IPS DF 4.7 (cell line): ENCODE results near the gene OR2V2.
"Not testable (repeated sequence)": the region's sequence is repeated elsewhere in the genome, so short reads cannot be mapped to it uniquely, and the experiment has no call there.

Source experiments
- DNase-seq: peaks from one replicate; pipeline ENCODE4 v3.0.0-alpha.2; 2013; ENCODE audit warnings: low spot score; ENCODE audit errors: extremely low read depth

The OR2V2 gene

DNA sequence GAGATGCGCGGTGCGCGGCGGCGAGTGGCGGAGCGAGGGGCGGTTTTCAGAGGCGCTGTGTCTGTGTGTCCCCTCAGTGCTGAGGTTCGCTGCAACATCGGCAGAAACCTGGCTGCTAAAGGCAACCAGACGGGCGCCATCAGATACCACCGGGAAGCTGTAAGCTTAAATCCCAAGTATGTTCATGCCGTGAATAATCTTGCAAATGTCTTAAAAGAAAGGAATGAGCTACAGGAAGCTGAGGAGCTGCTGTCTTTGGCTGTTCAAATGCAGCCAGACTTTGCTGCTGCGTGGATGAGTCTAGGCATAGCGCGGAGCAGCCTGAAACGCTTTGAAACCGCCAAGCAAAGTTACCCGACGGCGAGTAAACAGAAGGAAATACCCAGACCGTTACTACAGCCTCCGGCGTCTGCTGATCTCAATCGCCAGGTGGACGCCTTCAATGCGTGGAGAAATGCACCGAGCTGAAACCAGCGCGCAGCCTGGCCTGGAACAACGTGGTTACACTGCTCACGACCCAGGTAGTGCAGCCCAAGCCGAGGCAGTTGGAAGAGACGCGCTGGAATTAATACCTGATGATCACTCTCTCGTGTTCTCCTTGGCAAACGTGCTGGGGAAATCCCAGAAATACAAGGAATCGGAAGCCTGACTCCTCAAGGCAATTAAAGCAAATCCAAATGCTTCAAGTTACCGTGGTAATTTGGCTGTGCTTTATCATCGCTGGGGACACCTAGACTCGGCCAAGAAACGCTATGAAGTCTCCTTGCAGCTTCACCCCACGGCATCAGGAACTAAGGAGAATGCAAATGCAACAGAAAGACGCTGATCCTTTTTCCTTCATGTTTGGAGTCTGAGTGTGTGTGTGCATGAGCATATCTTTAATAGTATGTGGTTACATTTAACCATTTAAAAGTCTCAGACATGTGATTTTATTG is 32.3 kb upstream of the OR2V2 start:
- no peak for DNase-seq

DNA sequence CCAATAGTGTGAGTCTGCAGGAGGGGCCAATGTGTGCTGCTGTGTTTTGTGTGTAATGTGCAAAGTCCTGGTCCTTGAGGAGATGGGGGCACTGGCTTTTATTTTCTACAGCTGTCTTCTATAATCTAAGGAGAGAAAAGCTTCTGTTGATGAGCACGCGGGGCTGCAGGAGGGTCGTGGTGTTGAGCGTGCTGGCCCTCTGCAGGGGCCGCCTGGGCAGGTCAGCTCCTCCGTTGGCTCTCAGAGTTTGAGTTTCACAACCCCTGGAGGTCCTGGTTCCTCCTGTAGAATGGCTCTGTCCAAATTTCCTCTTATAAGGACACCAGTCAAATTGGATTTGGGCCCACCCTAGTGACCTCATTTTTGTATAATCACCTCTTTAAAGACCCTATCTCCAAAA is 29.0 kb upstream of the OR2V2 start:
- DNase-seq = no peak

DNA sequence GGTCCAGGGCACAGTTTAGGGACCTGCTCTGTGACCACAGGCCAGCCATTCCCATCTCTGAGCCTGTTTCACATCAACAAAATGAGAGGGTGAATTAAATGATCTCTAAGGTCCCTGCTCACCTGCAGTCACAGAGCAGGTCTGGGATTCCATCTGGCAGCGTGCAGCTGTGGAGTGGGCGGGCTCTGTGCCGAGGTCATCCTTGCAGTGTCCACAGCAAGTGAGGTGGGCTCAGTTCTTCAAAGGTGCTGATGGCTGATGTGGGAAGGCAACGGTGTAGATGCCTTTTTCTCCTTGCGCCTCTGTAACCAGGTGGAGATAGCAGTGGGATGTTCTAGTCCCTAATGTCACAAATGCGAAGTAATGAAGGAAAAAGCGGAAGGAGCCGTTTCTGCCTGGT is 28.3 kb upstream of the OR2V2 start:
- DNase-seq = no peak

DNA sequence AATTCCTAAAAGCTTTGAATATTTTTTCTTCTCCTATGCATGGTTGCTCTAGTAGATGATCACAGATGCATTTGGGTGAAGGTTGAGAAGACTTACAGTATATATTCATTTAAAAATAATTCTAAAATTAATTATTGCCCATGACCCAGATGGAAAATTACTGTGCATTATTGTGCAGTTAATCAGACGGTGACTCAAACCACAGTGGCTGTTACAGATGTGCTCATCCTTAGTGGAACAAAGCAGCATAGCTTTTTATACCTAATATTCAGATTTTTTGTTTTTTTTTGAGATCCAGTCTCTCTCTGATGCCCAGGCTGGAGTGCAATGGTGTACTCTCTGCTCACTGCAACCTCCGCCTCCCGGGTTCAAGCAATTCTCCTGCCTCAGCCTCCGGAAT is 27.1 kb upstream of the OR2V2 start:
- DNase-seq = no peak

DNA sequence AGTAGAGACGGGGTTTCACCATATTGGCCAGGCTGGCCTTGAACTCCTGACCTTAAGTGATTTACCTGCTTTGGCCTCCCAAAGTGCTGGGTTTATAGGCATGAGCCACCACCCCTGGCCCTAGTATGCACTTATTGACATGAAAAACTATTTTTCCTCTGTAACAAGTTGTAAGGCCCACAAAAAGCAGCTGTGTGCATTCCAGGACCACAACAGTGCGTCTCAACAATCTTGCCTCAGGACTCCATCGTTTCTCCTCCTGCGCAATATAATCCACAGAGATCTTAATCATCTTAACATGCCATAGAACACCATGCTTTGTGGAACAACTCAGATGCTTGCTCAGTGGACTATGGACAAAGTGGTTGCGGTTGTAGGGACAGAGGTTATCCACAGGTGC is 26.6 kb upstream of the OR2V2 start:
- DNase-seq = no peak

DNA sequence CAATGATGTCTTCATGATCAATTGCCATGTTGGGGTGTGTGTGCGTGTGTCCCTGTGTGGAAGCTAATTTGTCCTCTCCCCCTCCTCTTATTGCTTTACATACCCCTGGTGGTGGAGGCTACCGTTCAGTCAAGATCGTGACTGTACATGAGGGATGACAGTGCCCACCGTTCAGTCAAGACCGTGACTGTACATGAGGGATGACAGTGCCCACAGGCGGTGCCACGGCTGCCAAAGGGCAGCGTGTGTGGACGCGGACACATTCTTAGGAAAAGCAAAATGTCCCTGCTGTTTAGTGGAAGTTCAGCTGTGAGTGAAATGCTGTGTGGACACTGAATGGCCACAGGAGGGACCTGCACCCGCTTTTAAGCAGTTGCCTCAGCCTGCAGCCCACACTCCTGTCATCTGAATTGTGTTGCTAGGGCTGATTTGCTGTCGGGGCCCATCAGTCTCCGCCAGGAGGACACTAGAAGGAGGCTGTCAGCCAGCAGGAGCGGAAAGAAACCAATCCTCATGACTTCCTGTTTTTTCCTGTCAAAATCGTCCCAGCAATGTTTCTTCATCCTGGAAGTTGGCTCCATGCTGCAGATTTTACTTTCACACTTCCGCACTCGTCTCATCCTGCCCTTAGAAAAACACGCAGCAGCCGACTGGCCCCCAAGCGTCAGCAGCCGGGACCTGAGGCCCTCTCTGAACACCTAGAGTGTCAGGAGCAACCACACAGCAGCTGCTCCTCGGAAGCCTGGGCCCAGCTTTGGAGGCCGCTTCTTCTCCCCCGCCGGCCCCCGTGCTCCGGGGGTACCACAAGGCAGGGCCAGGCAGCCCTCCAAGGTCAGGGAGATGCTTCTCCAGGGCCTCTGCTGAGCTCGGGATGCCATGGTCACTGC is 25.5 kb upstream of the OR2V2 start:
- no peak for DNase-seq

DNA sequence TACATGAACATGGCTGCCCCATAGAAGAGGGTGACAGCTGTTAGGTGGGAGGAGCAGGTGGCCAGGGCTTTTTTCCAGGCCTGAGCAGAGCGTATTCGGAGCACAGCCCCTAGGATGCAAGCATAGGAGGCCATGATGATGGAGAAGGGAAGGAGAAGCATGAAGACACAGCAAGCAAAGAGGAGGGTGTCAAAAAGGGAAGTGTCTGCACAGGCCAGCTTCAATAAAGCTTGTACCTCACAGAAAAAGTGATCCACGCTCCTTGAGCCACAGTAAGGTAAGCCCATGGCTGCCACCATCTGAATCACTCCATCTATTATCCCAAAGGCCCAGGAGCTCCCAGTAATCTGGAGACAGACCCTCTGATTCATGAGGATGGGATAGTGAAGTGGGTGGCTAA is 22.9 kb upstream of the OR2V2 start:
- DNase-seq = no peak

DNA sequence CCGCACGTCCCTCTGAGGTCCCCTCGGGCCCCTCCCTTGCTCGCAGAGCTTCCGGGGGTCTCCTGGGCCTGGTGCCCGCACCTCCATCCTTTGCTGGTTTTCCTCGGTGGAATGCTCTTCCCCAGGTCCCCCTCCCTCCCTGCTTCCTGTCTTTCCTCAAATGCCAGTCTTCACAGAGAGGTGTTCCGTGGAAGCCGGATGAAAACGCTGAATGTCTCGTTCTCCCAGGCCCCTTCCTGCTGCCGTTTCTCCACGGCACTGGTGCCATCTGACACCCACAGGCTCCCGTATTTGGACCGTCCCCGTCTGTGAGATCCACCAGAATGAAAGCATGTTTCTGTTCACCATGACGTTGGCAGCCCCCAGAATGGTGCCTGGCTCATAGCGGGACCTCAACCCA is 20.5 kb upstream of the OR2V2 start:
- DNase-seq = no peak

DNA sequence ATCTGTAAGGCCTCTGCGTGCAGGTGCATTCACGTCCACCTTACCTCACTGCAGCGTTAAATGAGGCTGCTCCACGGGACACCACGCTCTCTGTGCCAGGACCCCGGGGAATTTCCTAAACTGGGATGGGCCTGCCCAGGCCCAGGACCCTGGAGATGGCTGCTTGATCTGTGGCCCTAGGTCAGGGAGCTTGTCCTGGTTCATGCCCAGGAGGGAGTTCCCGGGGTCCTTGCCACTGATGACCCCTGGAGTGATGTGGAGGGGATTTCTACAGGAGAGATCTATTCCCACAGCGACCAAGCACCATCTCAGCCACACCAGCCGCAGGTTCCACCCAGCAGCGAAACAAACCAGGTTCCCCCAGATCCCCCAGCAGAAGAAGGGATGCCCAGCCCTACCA is 19.9 kb upstream of the OR2V2 start:
- DNase-seq = no peak

DNA sequence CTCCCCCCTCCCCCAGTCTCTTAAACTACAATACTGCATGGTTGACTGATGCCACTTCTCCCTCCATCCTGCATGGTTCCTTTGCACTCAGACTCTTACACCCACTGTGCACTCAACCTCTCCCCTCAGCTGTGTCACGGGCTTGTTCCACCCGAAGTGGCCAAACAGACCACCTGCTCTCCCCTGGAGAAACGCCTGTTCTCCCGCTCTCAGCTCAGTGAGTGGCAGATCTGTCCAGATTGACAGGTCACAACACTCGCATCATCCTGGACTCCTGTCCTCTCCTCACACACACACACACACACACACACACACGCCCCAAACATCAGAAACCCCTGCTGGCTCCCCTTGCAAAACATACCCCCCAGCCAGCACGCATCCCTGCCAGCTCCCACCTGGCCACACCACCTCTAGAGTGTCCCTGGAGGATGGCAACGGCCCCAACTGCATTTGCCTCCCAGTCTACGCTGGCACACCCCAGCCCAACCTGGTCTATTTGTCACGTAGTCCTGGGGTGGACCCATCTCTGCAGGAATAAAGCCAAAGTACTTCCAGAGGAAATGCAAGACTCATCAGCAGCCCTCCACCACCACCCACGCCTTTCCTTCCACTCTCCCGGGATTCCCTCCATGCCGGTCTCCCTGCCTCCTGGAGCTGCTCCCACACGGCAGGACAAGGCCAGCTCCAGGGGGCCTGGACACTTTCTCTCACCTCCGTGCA is 19.3 kb upstream of the OR2V2 start:
- no peak for DNase-seq

DNA sequence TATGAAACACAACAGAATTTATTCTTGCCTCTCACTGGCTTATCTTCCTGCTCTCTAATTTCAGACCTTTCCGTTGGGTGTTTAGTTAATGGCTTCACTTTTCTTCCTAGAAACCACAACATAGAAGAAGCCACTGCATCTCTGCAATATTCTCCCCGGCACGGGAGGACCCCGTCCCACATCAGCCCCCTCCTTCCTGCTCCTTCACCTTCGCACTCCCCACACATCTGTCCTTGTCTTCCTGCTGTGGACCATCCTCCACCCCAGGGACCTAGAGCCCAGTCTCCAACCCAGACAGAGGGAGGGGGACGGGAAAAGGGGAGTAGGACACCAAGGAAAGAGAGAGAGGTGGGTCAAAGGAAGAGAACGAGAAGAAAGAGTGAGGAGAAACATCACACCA is 17.8 kb upstream of the OR2V2 start:
- no peak for DNase-seq

DNA sequence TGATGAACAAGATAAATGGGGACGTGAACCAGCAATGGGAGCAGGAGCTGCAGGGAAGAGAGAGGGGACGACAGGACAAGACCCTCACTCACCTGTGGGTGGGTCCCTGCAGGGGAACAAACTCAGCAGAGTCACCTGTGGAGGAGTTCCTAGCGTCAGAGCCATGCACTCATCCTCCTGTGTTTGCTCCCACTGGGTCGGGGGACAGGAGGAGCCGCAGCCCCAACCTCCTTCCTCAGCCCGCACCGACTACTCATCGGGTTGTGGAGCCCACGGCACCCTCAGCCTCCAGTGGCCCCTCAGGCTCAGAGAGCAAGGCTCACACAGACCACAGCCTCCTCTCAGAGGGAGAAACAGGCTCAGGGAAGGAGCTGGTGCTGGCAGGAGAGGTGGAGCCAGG is 17.3 kb upstream of the OR2V2 start:
- not testable (repeated sequence) for DNase-seq

DNA sequence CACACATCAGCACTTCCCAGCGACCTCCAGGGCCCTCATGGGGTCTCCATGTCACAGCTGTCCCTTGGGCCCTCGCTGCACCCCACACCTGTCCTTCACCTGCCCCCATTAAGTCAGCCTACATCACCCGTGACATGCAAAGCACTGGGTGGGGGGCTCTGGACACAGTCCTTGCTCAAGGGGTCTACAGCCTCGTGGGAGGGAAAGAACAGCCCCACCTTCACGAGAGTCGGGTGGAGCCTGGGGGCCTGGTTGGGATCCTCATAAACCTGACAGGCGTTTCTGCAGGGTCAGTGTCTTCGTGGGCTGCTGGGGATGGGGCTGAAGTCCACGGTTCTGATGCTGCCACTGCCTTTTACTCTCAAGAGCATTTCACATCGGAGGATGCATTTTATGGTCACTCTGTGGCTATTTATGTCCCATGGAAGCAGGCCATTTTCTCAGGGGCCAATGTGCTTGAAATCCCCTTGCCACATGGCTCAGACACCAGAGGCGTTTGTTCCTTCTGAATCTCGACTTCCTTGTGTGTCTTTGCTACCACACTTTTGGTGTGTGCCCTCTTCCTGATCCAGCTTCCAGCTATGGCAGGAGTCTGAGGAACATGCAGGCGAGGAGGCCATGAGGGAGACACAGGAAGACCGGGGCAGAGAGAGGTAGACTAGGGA is 16.4 kb upstream of the OR2V2 start, which contains the start of gene OR2V1:
TSS of gene OR2V1 (minus strand) at position 338 of the 665 bp plus-strand sequence. CDS start 5,865 bp downstream, outside the sequence.
- no peak for DNase-seq

DNA sequence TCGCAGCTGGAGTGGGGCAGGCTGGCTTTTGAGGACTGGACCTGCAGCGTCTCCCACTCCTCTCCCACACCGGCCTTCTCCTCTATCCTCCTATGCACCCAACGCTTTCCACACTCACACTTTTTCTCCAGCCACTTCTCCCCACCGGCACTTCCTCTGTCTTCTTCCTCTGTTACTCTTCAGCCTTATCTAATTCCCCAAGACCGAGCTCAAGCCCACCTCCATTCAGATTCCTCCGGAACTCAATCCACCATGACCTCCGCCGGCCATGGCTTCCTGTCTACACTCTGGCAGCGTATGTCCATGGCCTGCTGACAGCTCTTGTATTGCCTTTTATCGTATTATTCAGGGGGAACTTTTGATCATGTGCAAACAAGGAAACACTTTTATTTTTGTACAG is 15.9 kb upstream of the OR2V2 start:
- DNase-seq = no peak

DNA sequence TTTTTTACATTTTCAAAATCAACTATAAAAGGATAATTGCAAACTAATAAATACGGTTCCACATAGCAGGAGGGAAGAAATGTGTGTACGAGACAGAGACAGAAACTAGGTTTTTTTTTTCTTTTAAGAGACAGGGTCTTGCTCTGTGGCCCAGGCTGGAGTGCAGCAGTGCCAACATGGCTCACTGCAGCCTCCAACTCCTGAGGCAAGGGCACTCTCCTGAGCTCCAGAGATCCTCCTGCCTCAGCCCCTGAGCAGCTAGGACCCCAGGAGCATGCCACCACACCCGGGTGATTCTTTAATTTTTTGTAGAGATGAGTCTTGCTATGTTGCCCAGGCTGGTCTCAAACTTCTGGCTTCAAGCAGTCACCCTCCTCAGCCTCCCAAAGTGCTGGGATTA is 14.3 kb upstream of the OR2V2 start:
- DNase-seq = no peak

DNA sequence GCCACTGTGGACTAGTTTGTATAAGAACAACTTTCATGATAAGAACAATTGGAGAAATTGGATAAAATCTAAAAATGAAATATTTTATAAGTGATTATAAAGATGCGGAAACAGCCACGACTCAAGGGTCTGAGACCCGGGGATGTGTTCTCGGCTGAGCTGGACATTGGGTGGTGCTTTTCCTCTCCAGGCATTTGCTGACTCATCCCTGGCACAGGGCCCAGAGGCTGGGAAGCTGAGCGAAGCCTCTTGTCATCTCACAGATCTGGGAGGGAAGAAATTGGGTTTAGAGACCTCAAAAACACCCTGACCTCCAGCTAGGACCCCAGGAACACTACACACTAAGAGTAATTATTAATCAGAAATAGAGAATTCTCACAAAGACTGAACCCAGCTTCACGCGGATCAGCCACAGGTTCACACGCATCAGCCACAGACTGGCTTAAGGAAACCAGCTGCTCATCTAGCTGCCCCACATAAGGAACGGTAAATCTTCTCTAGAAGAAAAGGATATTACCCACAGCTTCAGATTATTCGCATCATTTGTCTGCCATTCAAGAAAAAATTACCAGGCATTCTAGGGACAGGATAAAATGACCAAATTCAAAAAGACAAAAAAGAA is 13.7 kb upstream of the OR2V2 start:
- DNase-seq = no peak

DNA sequence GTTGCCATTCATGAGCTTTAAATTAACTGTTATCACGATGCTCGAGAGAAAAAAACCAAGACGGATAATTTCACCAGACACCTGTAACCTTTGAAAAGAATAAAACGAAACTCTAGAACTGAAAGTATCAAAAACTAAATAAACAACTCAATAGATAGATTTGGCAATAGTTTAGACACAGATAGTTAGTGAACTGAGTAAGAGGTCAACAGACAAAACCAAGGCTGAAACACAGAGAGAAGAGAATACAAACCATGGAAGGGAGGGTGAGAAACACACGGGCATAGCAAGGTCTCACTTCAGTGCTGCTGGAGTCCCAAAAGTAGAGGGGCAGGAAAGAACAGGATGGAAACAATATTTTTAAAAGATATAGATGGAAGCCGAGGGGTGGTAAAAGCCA is 13.1 kb upstream of the OR2V2 start:
- no peak for DNase-seq

DNA sequence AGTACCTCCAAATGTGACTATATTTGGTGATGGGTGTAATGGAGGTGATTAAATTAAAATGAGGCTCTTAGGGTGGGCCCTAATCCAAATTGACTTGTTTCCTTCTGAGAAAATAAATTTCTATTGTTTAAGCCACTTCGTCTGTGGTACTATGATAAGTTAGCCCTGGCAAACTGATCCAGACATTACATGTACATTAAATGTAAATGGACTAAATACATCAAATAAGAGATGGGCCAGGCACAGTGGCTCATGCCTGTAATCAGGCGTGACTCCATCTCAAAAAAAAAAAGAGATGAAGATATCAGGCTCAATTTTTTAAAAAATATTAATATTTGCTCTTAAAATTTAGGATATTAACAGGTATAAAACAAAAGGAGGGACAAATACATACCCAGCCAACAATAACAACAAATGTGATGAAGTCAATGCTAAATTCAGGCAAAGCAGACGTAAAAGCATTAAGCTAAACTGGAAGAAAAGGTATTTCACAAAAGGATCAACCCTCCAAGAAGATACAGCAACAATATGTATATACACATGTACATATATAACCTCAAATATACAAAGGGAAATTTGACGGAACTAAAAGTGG is 10.9 kb upstream of the OR2V2 start:
- no peak for DNase-seq

DNA sequence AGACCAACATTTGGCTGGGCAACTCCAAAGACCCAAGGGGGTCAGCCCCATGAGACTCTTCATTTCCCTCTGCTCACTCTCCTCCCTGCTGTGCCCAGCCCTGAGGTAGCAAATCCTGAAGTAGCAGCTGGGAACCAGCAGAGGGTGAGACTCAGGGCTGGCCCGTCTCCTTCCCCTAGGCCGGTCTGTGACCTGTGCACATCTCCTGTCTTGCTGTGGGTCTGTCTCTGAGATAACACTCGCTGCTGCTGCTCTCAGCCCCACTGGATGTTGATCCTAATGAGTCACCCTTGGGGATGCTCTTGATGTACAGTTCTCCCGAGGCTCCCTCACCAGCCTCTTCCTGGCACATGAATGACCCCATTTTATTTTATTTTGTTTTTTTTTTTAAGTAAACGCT is 9.1 kb upstream of the OR2V2 start:
- no peak for DNase-seq

DNA sequence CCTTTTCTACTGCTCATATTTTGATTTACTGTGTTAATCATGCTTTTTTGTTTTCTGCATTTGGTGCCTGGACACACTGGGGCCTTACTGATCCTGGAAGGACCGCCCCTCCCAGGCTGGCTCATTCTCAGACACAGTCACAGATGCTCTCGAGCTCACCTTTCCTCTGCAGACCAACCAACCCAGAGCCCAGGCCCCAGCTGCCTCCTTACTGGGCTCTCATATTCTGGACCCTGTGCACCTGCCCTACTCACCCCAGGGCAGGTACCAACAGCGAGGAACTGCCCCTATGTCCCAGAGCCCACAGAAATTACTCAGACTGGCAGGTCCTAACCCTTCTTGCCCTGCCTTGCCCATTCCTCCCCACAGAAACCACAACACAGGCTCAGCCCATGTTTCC is 6.6 kb upstream of the OR2V2 start:
- no peak for DNase-seq
